ENCODE data around the gene ZNF749. TPM values are rescaled to one million over a fixed set of nuclear protein-coding genes. Genes with fewer than 3 reads are reported as not detected.

ZNF749 gene
- total RNA-seq: 10 to 100 TPM in 1 of 4 donors, 1 to 10 TPM in 3; 3.1 to 11.4 (median 3.9) TPM

- in situ Hi-C loops (cut with MboI; ENCODE audit: low sequenced_read_pairs in 4 of 4): no loop called here
Observed at GRCh38 chr19:57435062-57435978, at the start of gene ZNF749. Gene ZNF749, plus strand, starts transcription at chr19:57435325. Its CDS starts 254 bp downstream, at chr19:57435579.

DNA sequence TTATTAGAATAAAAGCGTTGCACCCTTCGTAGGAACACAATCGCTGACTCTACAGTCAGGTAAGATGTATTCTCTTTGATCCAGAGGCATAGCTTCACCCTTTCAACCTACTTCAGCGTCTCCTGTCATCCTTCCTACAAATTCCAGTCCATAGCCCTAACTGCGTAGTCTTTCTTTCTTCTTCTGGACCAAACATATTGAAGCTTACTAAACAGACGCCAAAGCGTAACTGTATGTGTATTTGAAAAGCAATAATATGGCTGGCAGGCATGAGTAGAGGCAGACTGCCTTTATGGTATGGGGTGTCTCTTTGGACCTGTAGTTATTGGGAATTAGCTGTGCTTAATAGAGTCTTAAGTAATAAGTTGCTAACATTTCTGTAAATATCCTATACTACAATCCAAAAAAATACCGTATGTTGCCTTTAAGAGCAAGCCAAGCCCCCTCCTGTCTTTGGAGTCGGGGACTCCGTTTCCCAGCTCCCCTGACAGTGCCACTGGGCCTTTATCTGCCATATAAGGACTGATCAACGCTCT is 45.9 kb upstream of the ZNF749 start:
- no peak for ATAC-seq
- no peaks in the 10 kb centered on the region for H3K27me3 ChIP-seq
- H3K27ac ChIP-seq: peak overlapping the region; percentile 87 to 98 (median 92)
- peaks cover under 1 to 6% of the 10 kb centered on the region in 2 donors for H3K36me3 ChIP-seq
- no peak for DNase-seq
- intact Hi-C loops (cut with DNase I; ENCODE audit: low total_unique reads) (loop anchor here (1.0 to 5.0 kb wide), 6 partner anchors 26 to 190 kb away; partner anchors contain the start of genes TRAPPC2B, ZNF304, ZNF460 and ZNF543), in situ Hi-C loops (cut with MboI; ENCODE audit: low sequenced_read_pairs in 4 of 4) (no loop called here)
- peak overlapping the region; percentile 46 to 85 (median 81) for H3K4me3 ChIP-seq
- H3K4me1 ChIP-seq: peaks cover 22 to 26% of the 10 kb centered on the region in 2 donors
- TF ChIP-seq CTCF (IDR thresholded peaks at IDR 0.05 in 4 of 5, conservative IDR thresholded peaks at IDR 0.05 in 1 of 5): no peak
- H3K9me3 ChIP-seq: no peaks in the 10 kb centered on the region

More at GRCh38 chr19:57435062-57435978, at the start of gene ZNF749:
- intact Hi-C loops (cut with DNase I; ENCODE audit: low total_unique reads): loop anchor here (1.0 to 10.0 kb wide), 8 partner anchors 24 to 1121 kb away; partner anchors contain the start of genes TRAPPC2B, ZNF134, ZNF17 and ZNF416
- Histone ChIP-seq H3K9me3 (no peaks in the 10 kb centered on the region), H3K36me3 (peaks cover 0 to 9% of the 10 kb centered on the region in 2 donors), H3K4me3 (peak within 1 kb of the TSS; percentile 87 to 94 (median 90)), H3K4me1 (peaks cover 14 to 17% of the 10 kb centered on the region in 2 donors), H3K27ac (peak within 1 kb of the TSS; percentile 70 to 79 (median 75)), H3K27me3 (no peaks in the 10 kb centered on the region)
- ATAC-seq: peak; percentile 100
- peak; percentile 97 to 99 for DNase-seq
- TF ChIP-seq POLR2A (IDR thresholded peaks at IDR 0.05) (no peak), CTCF (IDR thresholded peaks at IDR 0.05 in 4 of 5, conservative IDR thresholded peaks at IDR 0.05 in 1 of 5) (no peak)

GRCh38 chr19:57389730-57390598 is 45.2 kb upstream of the ZNF749 start, which contains the start of gene ZNF548:
Gene ZNF548, plus strand, starts transcription at chr19:57389854. Its CDS starts 246 bp downstream, at chr19:57390100.
- Histone ChIP-seq H3K9me3 (no peaks in the 10 kb centered on the region), H3K27ac (peak within 1 kb of the TSS; percentile 87 to 98 (median 92)), H3K27me3 (no peaks in the 10 kb centered on the region), H3K4me1 (peaks cover 22 to 26% of the 10 kb centered on the region in 2 donors), H3K36me3 (peaks cover 3 to 10% of the 10 kb centered on the region in 2 donors), H3K4me3 (peak within 1 kb of the TSS; percentile 75 to 85 (median 81))
- TF ChIP-seq POLR2A (IDR thresholded peaks at IDR 0.05) (peak; percentile 70 to 78), CTCF (IDR thresholded peaks at IDR 0.05 in 4 of 5, conservative IDR thresholded peaks at IDR 0.05 in 1 of 5) (peak in 4 of 5 experiments; percentile 24 to 41 (median 33))
- intact Hi-C loops (cut with DNase I; ENCODE audit: low total_unique reads): loop anchor here (1.0 to 5.0 kb wide), 8 partner anchors 21 to 189 kb away; partner anchors contain the start of genes TRAPPC2B, ZNF17, ZNF304 and ZNF460
- peak; percentile 97 to 98 for DNase-seq
- ATAC-seq: peak; percentile 100
- in situ Hi-C loops (cut with MboI; ENCODE audit: low sequenced_read_pairs in 4 of 4): no loop called here

- peaks cover 10 to 14% of the 10 kb centered on the region in 2 donors for H3K4me1 ChIP-seq
- intact Hi-C loops (cut with DNase I; ENCODE audit: low total_unique reads) (no loop called here), in situ Hi-C loops (cut with MboI; ENCODE audit: low sequenced_read_pairs in 4 of 4) (no loop called here)
- DNase-seq (no peak), ATAC-seq (no peak)
- H3K27me3 ChIP-seq: no peaks in the 10 kb centered on the region
- TF ChIP-seq POLR2A (IDR thresholded peaks at IDR 0.05) (no peak), CTCF (IDR thresholded peaks at IDR 0.05 in 4 of 5, conservative IDR thresholded peaks at IDR 0.05 in 1 of 5) (no peak)
- no peaks in the 10 kb centered on the region for H3K9me3 ChIP-seq
- peaks cover 19 to 58% of the 10 kb centered on the region in 2 donors for H3K36me3 ChIP-seq
- no peak overlapping the region for H3K4me3 ChIP-seq
- no peak overlapping the region for H3K27ac ChIP-seq
Observed at GRCh38 chr19:57395710-57396109, 39.4 kb upstream of the ZNF749 start.
